Stomach (tissue), 4 donors: ENCODE measurements around the gene C1orf167.

ENCODE experiments used
- CTCF ChIP-seq, 7 experiments: fragments of 450-650 bp in 4 of 7; fragments of 200-600 bp in 3 of 7; sonication (generic) in 3 of 7; IDR thresholded peaks; one replicate each; pipeline ENCODE4 v1.5.1; 2016 to 2019; ENCODE audit warnings: antibody characterized with exemption in 7 of 7, control low read depth in 2 of 7, mild to moderate bottlenecking in 1 of 7
- EP300 ChIP-seq: sonication (generic); formaldehyde crosslinking; IDR thresholded peaks from one replicate; pipeline ENCODE4 v1.6.1; 2017; ENCODE audit warnings: antibody characterized with exemption
- POLR2A ChIP-seq, 4 donors: fragments of 450-650 bp; IDR thresholded peaks; one replicate each; pipeline ENCODE4 v1.6.1; 2016; ENCODE audit warnings: antibody characterized with exemption in 4 of 4, control low read depth in 2 of 4, mild to moderate bottlenecking in 1 of 4, moderate library complexity in 1 of 4
- POLR2AphosphoS5 ChIP-seq, 3 donors: sonication (generic); formaldehyde crosslinking; IDR thresholded peaks; one replicate each; pipeline ENCODE4 v1.6.1; 2016; ENCODE audit warnings: antibody characterized with exemption in 3 of 3

GRCh38 chr1:11787251-11787803, 25.3 kb downstream of the C1orf167 start:
- TF ChIP-seq CTCF (IDR thresholded peaks at IDR 0.05) (no peak), POLR2A (IDR thresholded peaks at IDR 0.05) (no peak), EP300 (no peak), POLR2AphosphoS5 (IDR thresholded peaks at IDR 0.05) (peak; percentile 65 to 81 (median 74))
